ENCODE data around the gene PTPRC.

The PTPRC gene

DNA sequence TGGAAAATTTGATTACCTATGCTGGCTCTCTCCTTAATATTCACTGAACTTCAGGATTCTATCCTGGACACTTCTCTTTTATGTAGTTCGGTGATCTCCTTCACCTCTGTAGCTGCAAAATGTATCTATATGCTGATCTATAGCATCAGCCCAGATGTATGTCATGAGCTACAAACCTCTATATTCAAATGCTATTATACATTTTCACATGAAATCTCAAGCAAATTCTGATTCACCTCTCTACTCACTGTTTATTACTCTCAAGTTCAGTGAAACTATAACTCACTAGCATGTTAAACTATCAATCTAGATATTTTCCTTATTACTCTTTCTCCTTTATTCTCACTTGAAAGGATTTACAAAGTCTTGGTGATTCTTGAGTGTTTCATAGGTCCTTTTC, 52.2 kb downstream of the PTPRC start:
- peaks cover 89% of the 10 kb centered on the region for H3K4me1 Mint-ChIP-seq
- H3K27ac Mint-ChIP-seq: peak overlapping the region; percentile 96
- no peaks in the 10 kb centered on the region for H3K9me3 Mint-ChIP-seq
- peak overlapping the region; percentile 79 for H3K4me3 Mint-ChIP-seq
- H3K36me3 Mint-ChIP-seq: peaks cover 17% of the 10 kb centered on the region
- H3K27me3 Mint-ChIP-seq: no peaks in the 10 kb centered on the region

DNA sequence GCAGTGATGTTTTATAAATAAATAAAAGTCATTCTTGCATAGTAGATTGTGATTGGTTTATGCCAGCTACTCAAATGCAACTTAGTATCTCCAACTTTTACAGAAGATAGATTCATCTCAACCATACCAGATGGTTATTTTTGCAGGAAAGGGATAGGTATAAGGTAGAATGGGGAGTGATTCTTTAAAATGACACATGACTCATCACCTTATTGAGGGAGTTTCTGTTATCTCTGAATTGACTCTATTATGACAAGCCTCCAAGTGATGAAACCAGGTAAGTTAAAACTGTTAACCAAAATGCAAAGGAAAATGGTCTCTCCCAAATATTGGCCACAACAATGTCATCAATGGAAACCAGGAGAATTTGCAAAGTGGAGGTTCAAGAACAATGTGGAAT, 54.5 kb downstream of the PTPRC start:
- Mint-ChIP-seq H3K27me3 (no peaks in the 10 kb centered on the region), H3K36me3 (peaks cover 27% of the 10 kb centered on the region), H3K9me3 (no peaks in the 10 kb centered on the region), H3K4me3 (peak overlapping the region; percentile 76), H3K27ac (peak overlapping the region; percentile 98), H3K4me1 (peaks cover 87% of the 10 kb centered on the region)

DNA sequence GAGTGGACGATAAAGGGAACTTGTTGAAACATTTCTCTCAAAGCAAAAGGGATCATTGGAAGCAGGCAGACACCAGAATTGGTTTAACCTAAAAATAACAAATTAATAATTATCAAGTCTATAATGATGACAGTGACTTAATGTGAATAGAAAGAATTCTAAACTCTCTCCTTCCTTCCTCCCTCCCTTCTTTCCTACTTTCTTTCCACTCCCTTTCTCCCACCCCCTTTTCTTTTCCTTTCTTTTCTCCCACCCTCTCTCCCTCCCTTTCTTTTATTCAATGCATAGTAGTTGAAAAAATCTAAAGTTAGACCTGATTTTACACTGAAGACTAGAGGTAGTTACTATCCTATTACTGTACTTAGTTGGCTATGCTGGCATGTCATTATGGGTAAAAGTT, 55.7 kb downstream of the PTPRC start:
- Mint-ChIP-seq H3K27me3 (no peaks in the 10 kb centered on the region), H3K4me1 (peaks cover 85% of the 10 kb centered on the region), H3K9me3 (no peaks in the 10 kb centered on the region), H3K27ac (peak overlapping the region; percentile 98), H3K4me3 (no peak overlapping the region), H3K36me3 (peaks cover 34% of the 10 kb centered on the region)

DNA sequence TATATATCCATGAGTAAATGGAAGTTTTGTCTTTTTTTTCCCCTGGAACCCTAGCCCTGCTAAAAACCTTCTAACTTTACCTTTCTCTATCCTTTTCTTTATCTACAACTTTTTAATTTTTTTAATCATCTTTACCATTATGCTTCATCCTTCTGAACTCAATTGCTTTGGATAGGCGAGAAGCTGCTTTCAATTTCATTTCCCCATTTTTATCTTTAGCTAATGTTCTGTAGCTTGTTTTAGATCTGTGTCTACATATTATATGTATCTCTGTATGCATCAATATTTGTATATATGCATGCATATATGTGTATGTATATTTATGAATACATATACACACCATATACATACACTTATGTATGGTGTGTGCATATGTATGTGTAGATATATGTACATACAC, 57.4 kb downstream of the PTPRC start:
- Mint-ChIP-seq H3K36me3 (peaks cover 37% of the 10 kb centered on the region), H3K27ac (peak overlapping the region; percentile 84), H3K4me3 (peak overlapping the region; percentile 57), H3K27me3 (no peaks in the 10 kb centered on the region), H3K9me3 (no peaks in the 10 kb centered on the region), H3K4me1 (peaks cover 85% of the 10 kb centered on the region)

DNA sequence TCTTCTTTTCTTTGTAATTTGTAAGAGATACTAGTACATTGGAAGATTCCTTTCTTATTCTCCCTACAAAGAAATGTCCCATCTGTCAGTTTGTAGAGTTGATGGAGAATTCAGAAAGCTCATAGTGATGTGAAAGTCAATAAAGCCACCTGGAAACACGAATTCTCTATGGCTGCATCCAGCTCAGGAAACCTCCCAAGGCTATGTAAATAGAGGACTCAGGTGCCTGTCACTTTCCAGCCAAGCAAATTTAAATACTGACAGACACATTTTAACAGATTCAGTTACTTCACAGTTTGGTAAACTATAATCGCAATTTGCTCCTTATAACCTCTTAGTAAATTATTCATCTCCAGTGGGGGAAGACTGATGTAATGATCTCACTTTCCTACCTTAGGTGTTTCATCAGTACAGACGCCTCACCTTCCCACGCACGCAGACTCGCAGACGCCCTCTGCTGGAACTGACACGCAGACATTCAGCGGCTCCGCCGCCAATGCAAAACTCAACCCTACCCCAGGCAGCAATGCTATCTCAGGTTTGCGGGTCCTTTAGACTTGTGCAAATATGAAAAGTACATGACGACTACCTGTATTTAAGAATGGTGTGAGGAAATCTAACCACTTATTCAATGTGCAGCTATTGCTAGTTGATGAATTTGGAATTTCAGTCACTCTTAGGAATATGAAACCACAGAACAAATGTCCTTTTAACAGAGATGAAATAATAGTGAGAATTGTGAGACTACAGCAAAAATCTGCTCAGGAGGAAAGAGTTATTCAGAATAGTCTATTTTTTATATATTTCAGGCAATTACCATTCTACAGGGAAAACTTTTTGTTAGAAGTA, 60.6 kb downstream of the PTPRC start:
- peak overlapping the region; percentile 97 for H3K27ac Mint-ChIP-seq
- H3K4me3 Mint-ChIP-seq: peak overlapping the region; percentile 67
- H3K36me3 Mint-ChIP-seq: peaks cover 42% of the 10 kb centered on the region
- H3K27me3 Mint-ChIP-seq: no peaks in the 10 kb centered on the region
- peaks cover 86% of the 10 kb centered on the region for H3K4me1 Mint-ChIP-seq
- no peaks in the 10 kb centered on the region for H3K9me3 Mint-ChIP-seq

DNA sequence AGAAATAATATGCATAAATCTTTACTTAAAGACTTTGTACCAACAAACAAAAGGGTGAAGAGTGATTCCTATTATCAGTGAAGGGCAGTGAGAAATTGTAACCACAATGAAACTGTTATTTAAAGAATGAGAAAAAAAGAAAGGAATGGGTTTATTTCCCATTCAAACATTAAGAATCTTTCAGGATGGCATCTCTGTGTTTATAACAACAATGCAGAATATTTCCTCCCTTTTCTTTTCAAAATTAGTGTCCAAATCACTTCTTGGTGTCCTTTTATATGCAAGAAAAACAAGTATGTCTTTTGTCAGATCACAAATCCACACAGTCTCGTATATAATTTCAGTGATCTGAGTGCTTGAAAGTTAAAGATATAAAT, 61.2 kb downstream of the PTPRC start:
- peaks cover 44% of the 10 kb centered on the region for H3K36me3 Mint-ChIP-seq
- H3K4me1 Mint-ChIP-seq: peaks cover 86% of the 10 kb centered on the region
- H3K9me3 Mint-ChIP-seq: no peaks in the 10 kb centered on the region
- no peaks in the 10 kb centered on the region for H3K27me3 Mint-ChIP-seq
- H3K4me3 Mint-ChIP-seq: no peak overlapping the region
- peak overlapping the region; percentile 97 for H3K27ac Mint-ChIP-seq

DNA sequence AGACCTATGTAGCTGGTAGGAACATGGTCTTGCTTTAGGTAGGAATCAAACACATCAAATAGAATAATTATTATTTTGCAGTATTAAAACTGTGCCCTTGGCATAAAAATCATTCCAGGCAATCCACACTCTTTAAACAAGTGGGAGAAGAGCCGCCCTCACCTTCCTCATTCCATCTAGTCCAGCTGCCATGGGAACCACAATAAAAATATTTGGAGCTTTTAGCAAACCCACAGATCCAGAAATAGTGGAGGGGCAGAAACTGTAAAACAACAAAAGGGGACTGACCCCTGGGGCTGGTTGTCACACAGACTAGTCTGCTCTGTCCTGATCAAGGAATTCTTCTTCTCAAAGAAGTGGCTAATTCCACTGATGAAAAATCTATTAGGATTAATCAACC, 61.6 kb downstream of the PTPRC start:
- no peaks in the 10 kb centered on the region for H3K27me3 Mint-ChIP-seq
- H3K4me3 Mint-ChIP-seq: no peak overlapping the region
- peaks cover 86% of the 10 kb centered on the region for H3K4me1 Mint-ChIP-seq
- peaks cover 47% of the 10 kb centered on the region for H3K36me3 Mint-ChIP-seq
- H3K27ac Mint-ChIP-seq: peak overlapping the region; percentile 74
- H3K9me3 Mint-ChIP-seq: no peaks in the 10 kb centered on the region

DNA sequence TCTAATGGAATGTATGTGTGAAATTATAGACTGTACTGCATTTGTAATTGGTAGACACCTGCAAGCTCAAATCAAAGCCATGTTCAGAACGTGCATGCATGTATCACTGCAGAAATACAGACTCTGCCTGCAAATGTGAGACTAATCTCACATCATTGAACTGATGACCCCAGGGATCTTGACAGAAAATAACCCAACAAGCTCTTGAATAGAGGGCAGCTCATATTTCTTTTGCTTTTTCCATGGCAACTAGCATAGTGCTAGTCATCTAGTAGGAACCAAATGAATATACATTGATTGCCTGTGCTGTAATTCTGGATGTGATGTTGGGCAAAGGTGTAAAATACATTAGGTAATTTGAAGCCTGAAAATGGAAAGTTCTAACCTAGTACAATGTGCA, 62.4 kb downstream of the PTPRC start:
- no peaks in the 10 kb centered on the region for H3K9me3 Mint-ChIP-seq
- H3K27me3 Mint-ChIP-seq: no peaks in the 10 kb centered on the region
- peaks cover 87% of the 10 kb centered on the region for H3K4me1 Mint-ChIP-seq
- peak overlapping the region; percentile 74 for H3K27ac Mint-ChIP-seq
- peaks cover 50% of the 10 kb centered on the region for H3K36me3 Mint-ChIP-seq
- no peak overlapping the region for H3K4me3 Mint-ChIP-seq

DNA sequence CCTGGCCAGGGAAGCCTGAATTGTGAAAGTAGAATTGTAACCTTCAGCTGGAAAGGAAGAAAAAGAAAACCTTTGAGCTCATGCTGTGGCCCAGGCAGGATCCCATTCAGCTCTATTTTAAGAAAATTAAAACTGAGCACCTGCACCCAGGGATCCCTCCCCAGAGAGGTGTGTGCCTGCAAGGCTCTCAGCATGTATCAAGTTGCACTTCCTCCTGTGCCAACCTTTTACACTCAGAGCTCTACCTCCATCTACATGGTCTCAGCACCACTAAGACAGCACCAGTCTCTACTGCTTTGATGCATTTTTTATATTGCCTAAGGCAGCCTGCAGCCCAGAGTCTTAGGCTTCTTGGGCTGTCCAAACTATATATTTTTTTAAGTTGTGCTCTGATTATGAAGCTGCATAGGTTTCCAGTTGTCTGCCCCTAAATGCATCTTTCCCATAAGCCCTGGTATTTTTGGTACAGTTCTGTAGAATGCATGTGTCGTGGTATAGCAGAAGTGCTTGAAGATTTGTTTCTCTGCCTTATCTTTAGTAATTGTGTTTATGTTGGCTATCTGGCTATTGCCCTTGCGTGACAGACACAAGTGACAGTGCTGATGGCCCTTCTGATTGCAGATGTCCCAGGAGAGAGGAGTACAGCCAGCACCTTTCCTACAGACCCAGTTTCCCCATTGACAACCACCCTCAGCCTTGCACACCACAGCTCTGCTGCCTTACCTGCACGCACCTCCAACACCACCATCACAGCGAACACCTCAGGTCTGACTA, 63.1 kb downstream of the PTPRC start:
- Mint-ChIP-seq H3K27ac (peak overlapping the region; percentile 79), H3K9me3 (no peaks in the 10 kb centered on the region), H3K36me3 (peaks cover 44% of the 10 kb centered on the region)

DNA sequence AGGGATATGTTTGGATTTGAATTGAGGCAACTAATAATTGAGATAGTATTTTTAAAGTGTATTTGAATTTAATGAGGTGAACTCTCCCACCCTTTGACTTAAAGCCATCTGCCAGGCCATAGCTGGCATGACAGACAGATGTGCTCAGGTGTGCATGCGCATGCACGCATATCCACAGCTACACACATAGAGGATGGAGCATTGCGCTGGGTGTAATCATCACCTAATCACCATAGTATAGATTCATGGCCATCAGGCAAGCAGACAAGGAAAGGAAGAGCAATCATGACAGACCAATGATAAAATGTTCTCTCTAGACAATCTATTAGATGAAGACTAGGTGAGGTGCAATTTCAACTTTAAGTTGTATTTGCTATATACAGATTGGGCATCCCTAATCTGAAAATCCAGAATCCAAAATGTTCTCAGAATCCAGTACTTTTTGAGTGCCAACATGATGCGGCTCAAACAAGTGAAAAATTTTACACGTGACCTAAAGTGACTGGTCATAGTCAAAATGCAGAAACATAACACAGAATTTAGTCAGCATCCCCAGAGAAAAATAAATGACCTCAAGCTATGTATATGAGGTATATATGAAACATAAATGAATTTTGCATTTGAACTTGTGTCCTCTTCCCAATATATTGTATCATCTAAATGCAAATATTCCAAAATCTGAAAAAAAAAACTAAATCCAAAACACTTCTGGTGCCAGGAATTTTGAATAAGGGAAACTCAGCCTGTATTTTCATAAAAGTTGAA, 70.1 kb downstream of the PTPRC start:
- peak overlapping the region; percentile 79 for H3K27ac Mint-ChIP-seq
- H3K9me3 Mint-ChIP-seq: no peaks in the 10 kb centered on the region
- H3K36me3 Mint-ChIP-seq: peaks cover 40% of the 10 kb centered on the region
- no peak overlapping the region for H3K4me3 Mint-ChIP-seq
- no peaks in the 10 kb centered on the region for H3K27me3 Mint-ChIP-seq
- H3K4me1 Mint-ChIP-seq: peaks cover 70% of the 10 kb centered on the region

More for the DNA sequence above, 63.1 kb downstream of the PTPRC start:
- no peak overlapping the region for H3K4me3 Mint-ChIP-seq
- H3K4me1 Mint-ChIP-seq: peaks cover 84% of the 10 kb centered on the region
- H3K27me3 Mint-ChIP-seq: no peaks in the 10 kb centered on the region

DNA sequence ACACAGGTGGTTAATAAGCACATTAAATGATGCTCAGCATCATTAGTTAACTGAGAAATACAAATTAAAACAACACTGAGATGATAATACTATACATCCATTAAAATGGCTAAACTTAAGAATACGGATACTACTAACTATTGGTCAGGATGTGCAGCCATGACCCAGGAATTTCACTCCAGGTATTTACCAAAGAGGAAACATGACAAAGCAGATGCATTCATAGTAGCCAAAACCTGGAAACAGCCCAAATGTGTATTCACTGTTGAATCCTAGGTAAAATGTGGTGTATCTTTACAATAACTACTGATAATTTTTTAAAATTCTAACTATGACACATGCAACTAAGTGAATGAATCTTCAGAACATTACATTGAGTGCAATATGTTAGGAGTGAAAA, 73.0 kb downstream of the PTPRC start:
- H3K36me3 Mint-ChIP-seq: peaks cover 39% of the 10 kb centered on the region
- no peaks in the 10 kb centered on the region for H3K27me3 Mint-ChIP-seq
- H3K27ac Mint-ChIP-seq: peak overlapping the region; percentile 85
- H3K4me1 Mint-ChIP-seq: peaks cover 57% of the 10 kb centered on the region
- no peaks in the 10 kb centered on the region for H3K9me3 Mint-ChIP-seq
- H3K4me3 Mint-ChIP-seq: no peak overlapping the region

DNA sequence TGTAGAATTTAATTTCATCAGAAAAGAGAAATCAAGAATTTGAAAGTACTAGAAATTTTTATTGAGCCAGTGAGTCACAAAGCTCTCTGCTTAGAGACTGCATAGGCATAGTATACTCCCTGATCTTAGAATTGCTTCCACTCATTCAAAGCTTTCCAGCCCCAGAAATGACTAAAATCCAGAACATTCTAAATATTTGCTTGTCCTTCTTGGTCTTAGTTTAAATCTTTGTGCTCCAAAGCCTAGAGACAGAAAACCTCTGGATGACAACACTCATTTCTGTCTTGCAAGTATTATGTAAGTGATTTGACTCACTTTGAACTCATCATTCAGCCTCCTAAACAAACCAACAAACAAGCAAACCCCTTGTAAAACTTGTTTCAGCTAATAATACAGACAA, 74.2 kb downstream of the PTPRC start:
- H3K4me3 Mint-ChIP-seq: no peak overlapping the region
- H3K27me3 Mint-ChIP-seq: no peaks in the 10 kb centered on the region
- H3K27ac Mint-ChIP-seq: peak overlapping the region; percentile 85
- H3K36me3 Mint-ChIP-seq: peaks cover 42% of the 10 kb centered on the region
- peaks cover 60% of the 10 kb centered on the region for H3K4me1 Mint-ChIP-seq
- no peaks in the 10 kb centered on the region for H3K9me3 Mint-ChIP-seq

DNA sequence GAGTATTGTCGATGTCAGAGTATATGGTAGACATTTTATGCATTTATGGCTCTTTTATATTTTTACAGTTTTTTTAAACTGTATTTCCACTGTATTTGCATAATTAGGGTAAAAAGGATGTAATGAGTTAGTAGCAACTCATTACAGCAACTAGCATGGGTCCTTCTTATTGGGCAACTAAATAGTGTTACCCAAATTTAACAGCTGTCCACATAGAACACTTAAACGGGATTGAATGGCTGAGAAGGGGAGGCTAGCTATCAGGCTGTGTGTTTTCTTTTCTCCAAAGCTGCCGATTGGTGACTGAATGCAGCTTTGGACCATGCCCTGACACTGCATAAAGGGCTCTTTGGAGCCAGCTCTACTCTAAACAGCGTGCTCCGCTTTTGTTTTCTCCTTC, 75.4 kb downstream of the PTPRC start:
- Mint-ChIP-seq H3K27me3 (no peaks in the 10 kb centered on the region), H3K9me3 (no peaks in the 10 kb centered on the region), H3K4me1 (peaks cover 48% of the 10 kb centered on the region), H3K27ac (peak overlapping the region; percentile 74), H3K36me3 (peaks cover 38% of the 10 kb centered on the region), H3K4me3 (no peak overlapping the region)

DNA sequence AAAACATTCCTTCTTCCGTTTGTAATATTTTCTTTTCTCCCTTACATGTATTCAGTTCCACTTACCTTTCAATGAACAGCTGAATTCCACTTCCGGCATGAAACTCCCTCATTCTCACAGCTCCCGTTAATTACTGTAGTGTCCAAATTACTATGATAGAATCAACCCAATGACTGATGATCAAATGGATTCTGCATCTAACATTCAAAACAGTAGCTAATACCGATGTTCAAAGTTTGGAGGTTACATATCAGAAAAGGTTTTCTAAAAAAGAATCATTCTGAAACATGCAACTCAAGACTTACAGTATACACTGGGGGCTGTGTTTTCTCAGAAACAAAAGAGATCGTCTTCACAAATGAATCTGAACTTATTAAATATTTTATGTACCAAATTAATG, 77.2 kb downstream of the PTPRC start:
- Mint-ChIP-seq H3K27me3 (no peaks in the 10 kb centered on the region), H3K27ac (peak overlapping the region; percentile 60), H3K4me1 (peaks cover 56% of the 10 kb centered on the region), H3K36me3 (peaks cover 43% of the 10 kb centered on the region), H3K9me3 (no peaks in the 10 kb centered on the region), H3K4me3 (peak overlapping the region; percentile 0)

DNA sequence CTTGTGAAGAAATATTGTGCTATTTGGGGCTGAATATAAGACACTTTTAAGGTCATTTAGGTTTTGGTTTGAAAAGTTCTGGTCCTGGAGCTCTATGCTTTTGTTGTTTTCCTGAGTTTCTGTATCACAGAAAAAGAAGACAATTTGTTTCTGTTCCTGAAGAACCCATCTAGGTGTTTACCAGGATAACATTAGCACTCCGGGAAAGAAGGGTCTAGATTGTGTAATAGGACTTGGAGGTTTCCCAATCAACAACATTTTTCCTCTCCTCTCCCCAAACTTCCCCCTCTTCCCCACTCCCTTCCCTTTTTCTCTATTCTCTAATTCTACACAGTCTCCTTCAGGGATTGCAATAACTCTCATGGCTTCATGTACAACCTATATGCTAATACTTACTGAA, 78.7 kb downstream of the PTPRC start:
- peaks cover 47% of the 10 kb centered on the region for H3K4me1 Mint-ChIP-seq
- H3K9me3 Mint-ChIP-seq: no peaks in the 10 kb centered on the region
- H3K4me3 Mint-ChIP-seq: no peak overlapping the region
- peaks cover 37% of the 10 kb centered on the region for H3K36me3 Mint-ChIP-seq
- H3K27me3 Mint-ChIP-seq: no peaks in the 10 kb centered on the region
- peak overlapping the region; percentile 77 for H3K27ac Mint-ChIP-seq

Measured in activated naive CD4-positive, alpha-beta T cell treated with anti-CD3 and anti-CD28 coated beads, Interleukin-2, amount 50 U/mL, for 24 hours (primary cell).